GM12878 (cell line): ENCODE results near the gene BARD1. TPM values are rescaled to one million over a fixed set of nuclear protein-coding genes. Genes with fewer than 3 reads are reported as not detected.

Experiments
- ATAC-seq: fragments of 200-7000 bp; cut with Tn5 transposase; 3 replicates; pipeline ENCODE4 v1.9.1; 2020; ENCODE audit warnings: mild to moderate bottlenecking, moderate library complexity
- BruUV-seq: library from RNA; stranded (reverse); fragments of 400-500 nt; replicated peaks from 2 replicates; lab custom pipeline; 2021; lab: Mats Ljungman, UMichigan
- CTCF ChIA-PET: fragments of 300-600 bp; sonication (Branson Sonifier 250); formaldehyde crosslinking; extraction: SDS; loops from one replicate; lab custom pipeline; 2021; ENCODE audit warnings: inconsistent platforms; lab: Yijun Ruan, JAX
- POLR2A ChIA-PET: fragments of 350-600 bp; formaldehyde crosslinking; extraction: SDS; loops from one replicate; lab custom pipeline; 2021; ENCODE audit warnings: inconsistent platforms; lab: Charles Lee
- RAD21 ChIA-PET: fragments of 300-600 bp; sonication (Branson Sonifier 250); formaldehyde crosslinking; loops from one replicate; lab custom pipeline; 2023; ENCODE audit warnings: antibody characterized with exemption; ENCODE audit not compliant: unreplicated experiment; lab: Charles Lee
- SMC1A ChIA-PET: fragments of 300-600 bp; sonication (Branson Sonifier 250); formaldehyde crosslinking; loops from one replicate; lab custom pipeline; 2023; ENCODE audit not compliant: unreplicated experiment, uncharacterized antibody; lab: Charles Lee
- DNase-seq: peaks from one replicate; pipeline ENCODE4 v3.0.0-alpha.2; 2011; ENCODE audit warnings: low read depth, low spot score
- FAIRE-seq: peaks from 3 replicates; lab custom pipeline; 2011; peaks lifted over from hg19 to GRCh38; lab: Jason Lieb, UNC
- H2AFZ ChIP-seq: 2 replicates; pipeline ENCODE4 v1.6.0; 2011; ENCODE audit warnings: low read depth, low read length, control low read depth; ENCODE audit not compliant: control insufficient read depth
- H3K27ac ChIP-seq: 2 replicates; pipeline ENCODE4 v1.5.1; 2011; ENCODE audit warnings: control low read depth; ENCODE audit not compliant: control insufficient read depth, insufficient read depth
- H3K27me3 ChIP-seq, 2 experiments: replicated peaks in 1 of 2; 2 replicates each; pipeline versions ENCODE4 v1.6.0 to v1.6.1; 2011; ENCODE audit warnings: low read length in 1 of 2; ENCODE audit not compliant: control insufficient read depth in 2 of 2, insufficient read depth in 2 of 2
- H3K36me3 ChIP-seq, 2 experiments: 2 replicates each; pipeline ENCODE4 v1.5.1; 2011; ENCODE audit warnings: low read length in 1 of 2; ENCODE audit not compliant: control insufficient read depth in 2 of 2, insufficient read depth in 2 of 2
- H3K4me1 ChIP-seq: 2 replicates; pipeline ENCODE4 v1.6.1; 2011; ENCODE audit warnings: mild to moderate bottlenecking, low read length, moderate library complexity, mixed read lengths; ENCODE audit not compliant: control insufficient read depth, insufficient read depth
- H3K4me2 ChIP-seq: 2 replicates; pipeline ENCODE4 v1.6.0; 2011; ENCODE audit warnings: control low read depth; ENCODE audit not compliant: control insufficient read depth, insufficient read depth
- H3K4me3 ChIP-seq: fragments of 200-600 bp; sonication (generic); 2 replicates; pipeline ENCODE4 v1.5.1; 2016
- H3K79me2 ChIP-seq: 2 replicates; pipeline ENCODE4 v1.6.0; 2011; ENCODE audit warnings: low read length; ENCODE audit not compliant: control insufficient read depth, insufficient read depth
- H3K9ac ChIP-seq: 2 replicates; pipeline ENCODE4 v1.8.0; 2011; ENCODE audit warnings: low read length, control low read depth, mixed read lengths; ENCODE audit not compliant: control insufficient read depth, insufficient read depth
- H3K9me3 ChIP-seq: replicated peaks from 3 replicates; pipeline ENCODE4 v1.5.1; 2011; ENCODE audit warnings: mild to moderate bottlenecking, low read length; ENCODE audit not compliant: control insufficient read depth, insufficient read depth
- H4K20me1 ChIP-seq: 2 replicates; pipeline ENCODE4 v1.6.0; 2011; ENCODE audit not compliant: control insufficient read depth, insufficient read depth
- CBFB ChIP-seq: IDR thresholded peaks from 2 replicates; pipeline ENCODE4 v1.6.1; 2016; ENCODE audit warnings: antibody characterized with exemption, low read depth
- CBX3 ChIP-seq: fragments of 200-600 bp; sonication (generic); IDR thresholded peaks from 2 replicates; pipeline ENCODE4 v1.6.1; 2016; ENCODE audit warnings: low read depth, borderline replicate concordance
- CREB1 ChIP-seq: IDR thresholded peaks from 2 replicates; pipeline ENCODE4 v1.6.1; 2012; ENCODE audit warnings: low read depth, mild to moderate bottlenecking, inconsistent platforms
- EED ChIP-seq: sonication (generic); IDR thresholded peaks from 2 replicates; pipeline ENCODE4 v1.6.1; 2016; ENCODE audit warnings: antibody characterized with exemption, low read depth
- FOS ChIP-seq: IDR thresholded peaks from 3 replicates; pipeline ENCODE4 v1.6.1; 2011; ENCODE audit warnings: borderline replicate concordance; ENCODE audit not compliant: insufficient read length; ENCODE audit errors: extremely low read depth
- FOXK2 ChIP-seq: fragments of 450-650 bp; IDR thresholded peaks from 2 replicates; pipeline ENCODE4 v1.6.1; 2017; ENCODE audit warnings: mild to moderate bottlenecking, moderate library complexity
- IKZF1 ChIP-seq: fragments of 450-650 bp; conservative IDR thresholded peaks from 2 replicates; pipeline ENCODE4 v1.6.1; 2017; ENCODE audit warnings: antibody characterized with exemption, mild to moderate bottlenecking
- JUNB ChIP-seq: IDR thresholded peaks from 2 replicates; pipeline ENCODE4 v1.6.1; 2016; ENCODE audit warnings: antibody characterized with exemption, mild to moderate bottlenecking
- NFYB ChIP-seq: IDR thresholded peaks from 2 replicates; pipeline ENCODE4 v1.6.1; 2011; ENCODE audit warnings: low read depth, mild to moderate bottlenecking, low read length, improper control_type of control experiment, moderate library complexity; ENCODE audit not compliant: insufficient read depth
- RB1 ChIP-seq: fragments of 450-650 bp; formaldehyde crosslinking; IDR thresholded peaks from 2 replicates; pipeline ENCODE4 v1.6.1; 2017; ENCODE audit warnings: mild to moderate bottlenecking, borderline replicate concordance
- REST ChIP-seq: IDR thresholded peaks from 2 replicates; pipeline ENCODE4 v1.6.1; 2012; ENCODE audit warnings: mild to moderate bottlenecking, low read depth, low read length
- RUNX3 ChIP-seq: IDR thresholded peaks from 2 replicates; pipeline ENCODE4 v1.6.1; 2012; ENCODE audit warnings: low read length, inconsistent platforms
- SREBF2 ChIP-seq: IDR thresholded peaks from 2 replicates; pipeline ENCODE4 v1.6.1; 2012; ENCODE audit warnings: mild to moderate bottlenecking, low read length
- TCF3 ChIP-seq: IDR thresholded peaks from 2 replicates; pipeline ENCODE4 v1.6.1; 2012; ENCODE audit warnings: low read depth, mild to moderate bottlenecking, low read length, borderline replicate concordance; ENCODE audit not compliant: insufficient read depth
- ZZZ3 ChIP-seq: IDR thresholded peaks from 2 replicates; pipeline ENCODE4 v1.6.1; 2011; ENCODE audit warnings: low read depth; ENCODE audit not compliant: control insufficient read depth, insufficient read length
- in situ Hi-C: fragments of 300-500 bp; cut with MboI; formaldehyde crosslinking; loops from 9 replicates; pipeline ENCODE4 v1.14.3; 2018; ENCODE audit warnings: mixed read lengths
- intact Hi-C: fragments of 100-400 bp; cut with micrococcal nuclease; formaldehyde crosslinking; loops from one replicate; pipeline ENCODE4 v1.14.2; 2022; ENCODE audit not compliant: unreplicated experiment
- polyA plus RNA-seq, 11 experiments: library from polyadenylated mRNA; depleted of rRNA in 4 of 11; unstranded in 6 of 11; stranded (reverse) in 5 of 11; fragments of >200 nt; fragmentation: Nextera tagmentation in 4 of 11; fragmentation: Illumina TruSeq in 1 of 11; extraction: Ambion mirVana in 4 of 11; extraction: Trizol in 1 of 11; gene quantifications; 1 replicate in 1 of 11; 2 replicates in 10 of 11; pipeline versions ENCODE4 v1.2.1 to v1.2.3, GENCODE V29; 2011 to 2016; ENCODE audit warnings: inconsistent platforms in 2 of 11, missing spikeins in 2 of 11, low read depth in 1 of 11
- total RNA-seq, 4 experiments: library from RNA; depleted of rRNA in 3 of 4; stranded (reverse); fragments of >200 nt in 3 of 4; fragmentation: Illumina TruSeq in 1 of 4; extraction: Trizol in 1 of 4; gene quantifications; 2 replicates each; pipeline versions ENCODE4 v1.2.1 to v1.2.3, GENCODE V29; 2013 to 2021
- TF ChIP-seq, protein P1 (sequence below): fragments of 450-650 bp; IDR thresholded peaks from 2 replicates; pipeline ENCODE4 v1.6.1; 2017; ENCODE audit warnings: mild to moderate bottlenecking, moderate library complexity
- TF ChIP-seq, protein P2 (sequence below): IDR thresholded peaks from 2 replicates; pipeline ENCODE4 v1.6.1; 2011; ENCODE audit warnings: borderline replicate concordance, low read depth, mild to moderate bottlenecking, moderate library complexity, low read length; ENCODE audit not compliant: insufficient read depth, poor library complexity, severe bottlenecking

The BARD1 gene
- total and polyA plus RNA-seq, 10 of the 15 experiments (the other 5 are each of a cell fraction or from before 2014, with no cell fraction given), result 15.3 to 45.7 (median 31.6) TPM

- H3K4me3 ChIP-seq, result no peak overlapping the region
- no peak overlapping the region for H3K4me2 ChIP-seq
- H3K4me1 ChIP-seq, result no peaks in the 10 kb centered on the region
- no peak overlapping the region for H2AFZ ChIP-seq
- H3K79me2 ChIP-seq, result peaks cover 6% of the 10 kb centered on the region
- peaks cover 7% of the 10 kb centered on the region for H3K9me3 ChIP-seq
- no peak overlapping the region for H3K9ac ChIP-seq
- H4K20me1 ChIP-seq, result no peaks in the 10 kb centered on the region
- no peak for ATAC-seq
- ChIA-PET SMC1A (interaction anchor here (1.0 to 3.5 kb wide), 4 partner anchors 9 to 30 kb away, joined by 3 to 11 read pairs (median 7); no protein-coding TSS in a partner anchor), RAD21 (no interaction called here), POLR2A (interaction anchor here (0.7 kb wide), 1 partner anchor 32 kb away, joined by 3 read pairs; no protein-coding TSS in a partner anchor), CTCF (interaction anchor here (2.9 kb wide), 1 partner anchor 11 kb away, joined by 10 read pairs; no protein-coding TSS in a partner anchor)
- BruUV-seq, result no TSS peak
- intact Hi-C loops (no loop called here), in situ Hi-C loops (no loop called here)
- DNase-seq, result no peak
- no peak for FAIRE-seq
- no peak overlapping the region for H3K27ac ChIP-seq
- no peaks in the 10 kb centered on the region for H3K27me3 ChIP-seq
- peaks cover 14 to 36% of the 10 kb centered on the region in 2 experiments for H3K36me3 ChIP-seq
- TF ChIP-seq, protein P1, sequence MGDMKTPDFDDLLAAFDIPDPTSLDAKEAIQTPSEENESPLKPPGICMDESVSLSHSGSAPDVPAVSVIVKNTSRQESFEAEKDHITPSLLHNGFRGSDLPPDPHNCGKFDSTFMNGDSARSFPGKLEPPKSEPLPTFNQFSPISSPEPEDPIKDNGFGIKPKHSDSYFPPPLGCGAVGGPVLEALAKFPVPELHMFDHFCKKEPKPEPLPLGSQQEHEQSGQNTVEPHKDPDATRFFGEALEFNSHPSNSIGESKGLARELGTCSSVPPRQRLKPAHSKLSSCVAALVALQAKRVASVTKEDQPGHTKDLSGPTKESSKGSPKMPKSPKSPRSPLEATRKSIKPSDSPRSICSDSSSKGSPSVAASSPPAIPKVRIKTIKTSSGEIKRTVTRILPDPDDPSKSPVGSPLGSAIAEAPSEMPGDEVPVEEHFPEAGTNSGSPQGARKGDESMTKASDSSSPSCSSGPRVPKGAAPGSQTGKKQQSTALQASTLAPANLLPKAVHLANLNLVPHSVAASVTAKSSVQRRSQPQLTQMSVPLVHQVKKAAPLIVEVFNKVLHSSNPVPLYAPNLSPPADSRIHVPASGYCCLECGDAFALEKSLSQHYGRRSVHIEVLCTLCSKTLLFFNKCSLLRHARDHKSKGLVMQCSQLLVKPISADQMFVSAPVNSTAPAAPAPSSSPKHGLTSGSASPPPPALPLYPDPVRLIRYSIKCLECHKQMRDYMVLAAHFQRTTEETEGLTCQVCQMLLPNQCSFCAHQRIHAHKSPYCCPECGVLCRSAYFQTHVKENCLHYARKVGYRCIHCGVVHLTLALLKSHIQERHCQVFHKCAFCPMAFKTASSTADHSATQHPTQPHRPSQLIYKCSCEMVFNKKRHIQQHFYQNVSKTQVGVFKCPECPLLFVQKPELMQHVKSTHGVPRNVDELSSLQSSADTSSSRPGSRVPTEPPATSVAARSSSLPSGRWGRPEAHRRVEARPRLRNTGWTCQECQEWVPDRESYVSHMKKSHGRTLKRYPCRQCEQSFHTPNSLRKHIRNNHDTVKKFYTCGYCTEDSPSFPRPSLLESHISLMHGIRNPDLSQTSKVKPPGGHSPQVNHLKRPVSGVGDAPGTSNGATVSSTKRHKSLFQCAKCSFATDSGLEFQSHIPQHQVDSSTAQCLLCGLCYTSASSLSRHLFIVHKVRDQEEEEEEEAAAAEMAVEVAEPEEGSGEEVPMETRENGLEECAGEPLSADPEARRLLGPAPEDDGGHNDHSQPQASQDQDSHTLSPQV, result no peak
- TF ChIP-seq RB1 (no peak), NFYB (no peak), TCF3 (no peak), EED (no peak), ZZZ3 (no peak), REST (no peak), CREB1 (no peak), FOS (no peak), SREBF2 (no peak), RUNX3 (no peak), IKZF1 (no peak), CBX3 (no peak), JUNB (no peak), FOXK2 (no peak), CBFB (no peak)
- TF ChIP-seq, protein P2, sequence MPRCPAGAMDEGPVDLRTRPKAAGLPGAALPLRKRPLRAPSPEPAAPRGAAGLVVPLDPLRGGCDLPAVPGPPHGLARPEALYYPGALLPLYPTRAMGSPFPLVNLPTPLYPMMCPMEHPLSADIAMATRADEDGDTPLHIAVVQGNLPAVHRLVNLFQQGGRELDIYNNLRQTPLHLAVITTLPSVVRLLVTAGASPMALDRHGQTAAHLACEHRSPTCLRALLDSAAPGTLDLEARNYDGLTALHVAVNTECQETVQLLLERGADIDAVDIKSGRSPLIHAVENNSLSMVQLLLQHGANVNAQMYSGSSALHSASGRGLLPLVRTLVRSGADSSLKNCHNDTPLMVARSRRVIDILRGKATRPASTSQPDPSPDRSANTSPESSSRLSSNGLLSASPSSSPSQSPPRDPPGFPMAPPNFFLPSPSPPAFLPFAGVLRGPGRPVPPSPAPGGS, result no peak
These were observed 33.5 kb downstream of the BARD1 start for GRCh38 chr2:214775971-214776370.
